Measurements from ENCODE around the gene TFPI. TPM values are rescaled to one million over a fixed set of nuclear protein-coding genes. Genes with fewer than 3 reads are reported as not detected.
A peak's percentile ranks its signal among the peaks of the same experiment; 100 is the strongest.

Gene TFPI
- total and polyA plus RNA-seq, 2 donors: 16.1 to 33.4 TPM

GRCh38 chr2:187504312-187504921 lies 49.8 kb downstream of the TFPI start:
- 14% methylated on average over 6 of the region's 6 CpGs for WGBS
- Histone ChIP-seq H3K27ac (ENCODE audit: low read depth in 1 of 2, low read length in 1 of 2) (no peak overlapping the region), H3K36me3 (ENCODE audit: control insufficient read depth in 2 of 2, insufficient read depth in 2 of 2, low read length in 1 of 2) (no peaks in the 10 kb centered on the region), H3K27me3 (ENCODE audit: control insufficient read depth in 2 of 2, insufficient read depth in 1 of 2, low read length in 1 of 2) (no peaks in the 10 kb centered on the region), H3K4me3 (ENCODE audit: low read length in 2 of 2) (no peak overlapping the region), H3K4me1 (ENCODE audit: control insufficient read depth in 2 of 2, insufficient read depth in 2 of 2, low read length in 2 of 2) (no peaks in the 10 kb centered on the region), H3K9me3 (ENCODE audit: control insufficient read depth in 2 of 2, insufficient read depth in 1 of 2, low read length in 1 of 2) (no peaks in the 10 kb centered on the region)
- DNase-seq (ENCODE audit: low read depth in 6 of 9, low spot score in 9 of 9): no peak

DNA sequence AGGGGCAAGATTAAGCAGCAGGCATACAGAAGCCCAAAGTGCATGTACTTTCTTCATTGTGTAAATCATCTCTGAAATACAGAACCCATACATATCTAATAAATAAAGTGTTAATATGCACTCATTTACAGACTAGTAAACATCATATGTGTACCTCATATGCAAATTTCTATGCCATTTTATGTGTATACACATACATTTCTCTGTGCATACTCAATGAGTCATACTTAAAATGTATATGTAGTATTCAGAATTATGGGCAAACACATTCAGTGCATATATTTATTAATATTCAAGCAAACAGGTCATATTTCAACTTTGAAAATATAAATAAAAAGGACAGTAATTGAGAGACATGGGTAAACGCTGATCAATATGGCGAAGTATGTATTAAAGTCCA lies 50.5 kb downstream of the TFPI start:
- Histone ChIP-seq H3K36me3 (ENCODE audit: control insufficient read depth in 2 of 2, insufficient read depth in 2 of 2, low read length in 1 of 2) (no peaks in the 10 kb centered on the region), H3K27me3 (ENCODE audit: control insufficient read depth in 2 of 2, insufficient read depth in 1 of 2, low read length in 1 of 2) (no peaks in the 10 kb centered on the region), H3K27ac (ENCODE audit: low read depth in 1 of 2, low read length in 1 of 2) (no peak overlapping the region), H3K4me3 (ENCODE audit: low read length in 2 of 2) (no peak overlapping the region), H3K9me3 (ENCODE audit: control insufficient read depth in 2 of 2, insufficient read depth in 1 of 2, low read length in 1 of 2) (no peaks in the 10 kb centered on the region), H3K4me1 (ENCODE audit: control insufficient read depth in 2 of 2, insufficient read depth in 2 of 2, low read length in 2 of 2) (no peaks in the 10 kb centered on the region)
- no peak for DNase-seq (ENCODE audit: low read depth in 6 of 9, low spot score in 9 of 9)
- 71% methylated on average over 2 of the region's 2 CpGs for WGBS

DNA sequence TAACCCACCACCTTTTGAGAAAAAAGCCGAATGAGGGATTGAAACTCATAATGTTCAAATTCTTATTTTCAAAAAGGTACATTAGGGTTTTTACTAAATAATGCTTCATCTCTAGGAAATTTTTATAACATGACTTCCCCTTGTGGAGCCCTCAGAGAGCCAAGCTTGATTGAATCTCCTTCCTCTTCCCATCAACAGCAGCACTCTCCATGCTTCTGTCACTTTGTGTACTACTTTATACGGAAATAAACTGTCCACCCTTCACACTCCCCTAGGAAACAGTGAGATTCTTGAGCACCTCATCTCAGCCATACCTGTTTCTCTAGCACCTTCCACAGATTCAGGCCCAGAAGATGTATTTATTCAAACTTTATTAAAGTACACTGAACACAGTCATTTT lies 51.8 kb downstream of the TFPI start:
- Histone ChIP-seq H3K27me3 (ENCODE audit: control insufficient read depth in 2 of 2, insufficient read depth in 1 of 2, low read length in 1 of 2) (no peaks in the 10 kb centered on the region), H3K4me3 (ENCODE audit: low read length in 2 of 2) (no peak overlapping the region), H3K4me1 (ENCODE audit: control insufficient read depth in 2 of 2, insufficient read depth in 2 of 2, low read length in 2 of 2) (no peaks in the 10 kb centered on the region), H3K9me3 (ENCODE audit: control insufficient read depth in 2 of 2, insufficient read depth in 1 of 2, low read length in 1 of 2) (no peaks in the 10 kb centered on the region), H3K36me3 (ENCODE audit: control insufficient read depth in 2 of 2, insufficient read depth in 2 of 2, low read length in 1 of 2) (no peaks in the 10 kb centered on the region), H3K27ac (ENCODE audit: low read depth in 1 of 2, low read length in 1 of 2) (no peak overlapping the region)
- DNase-seq (ENCODE audit: low read depth in 6 of 9, low spot score in 9 of 9): no peak
- WGBS: 92% methylated on average over 2 of the region's 2 CpGs

DNA sequence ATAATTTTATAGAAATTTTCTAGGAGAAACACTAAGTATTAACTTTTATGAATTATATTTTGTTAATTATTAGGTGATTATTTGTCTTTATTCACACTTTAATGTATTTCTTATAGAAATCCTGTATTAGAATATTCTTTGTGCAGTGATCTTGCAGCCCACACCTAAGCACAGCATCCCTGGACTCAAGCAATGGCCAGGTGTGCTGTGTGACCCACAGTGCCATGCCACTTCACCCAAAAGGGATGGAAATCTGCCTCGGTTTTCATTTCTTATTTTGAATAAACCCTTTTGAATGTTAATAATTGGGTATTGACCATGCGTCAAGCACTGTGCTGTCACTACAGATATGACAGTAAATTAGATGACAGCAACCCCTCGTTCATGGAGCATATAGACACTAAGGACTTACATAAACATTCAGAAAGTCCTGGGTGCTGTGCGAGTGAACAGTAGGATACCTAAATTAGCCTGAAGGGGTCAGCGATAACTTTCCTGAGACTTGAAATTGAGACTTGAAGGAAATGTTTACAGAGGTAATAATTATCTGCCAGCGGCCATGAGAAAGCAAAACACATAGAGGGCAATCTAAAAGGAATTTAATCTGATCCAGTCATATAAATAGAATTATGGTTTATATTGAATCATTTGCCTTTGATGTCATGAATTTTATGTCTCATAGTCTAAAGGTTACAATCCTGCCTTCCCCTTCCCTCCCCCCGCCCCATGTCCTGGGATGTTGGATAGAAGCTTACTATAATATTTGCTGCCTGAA lies 53.5 kb downstream of the TFPI start:
- Histone ChIP-seq H3K36me3 (ENCODE audit: control insufficient read depth in 2 of 2, insufficient read depth in 2 of 2, low read length in 1 of 2) (no peaks in the 10 kb centered on the region), H3K9me3 (ENCODE audit: control insufficient read depth in 2 of 2, insufficient read depth in 1 of 2, low read length in 1 of 2) (no peaks in the 10 kb centered on the region), H3K27me3 (ENCODE audit: control insufficient read depth in 2 of 2, insufficient read depth in 1 of 2, low read length in 1 of 2) (no peaks in the 10 kb centered on the region), H3K4me1 (ENCODE audit: control insufficient read depth in 2 of 2, insufficient read depth in 2 of 2, low read length in 2 of 2) (no peaks in the 10 kb centered on the region), H3K27ac (ENCODE audit: low read depth in 1 of 2, low read length in 1 of 2) (no peak overlapping the region), H3K4me3 (ENCODE audit: low read length in 2 of 2) (no peak overlapping the region)
- WGBS: 93% methylated on average over 7 of the region's 7 CpGs
- DNase-seq (ENCODE audit: low read depth in 6 of 9, low spot score in 9 of 9): no peak

- Histone ChIP-seq H3K27me3 (ENCODE audit: control insufficient read depth in 2 of 2, insufficient read depth in 1 of 2, low read length in 1 of 2) (no peaks in the 10 kb centered on the region), H3K36me3 (ENCODE audit: control insufficient read depth in 2 of 2, insufficient read depth in 2 of 2, low read length in 1 of 2) (no peaks in the 10 kb centered on the region), H3K4me1 (ENCODE audit: control insufficient read depth in 2 of 2, insufficient read depth in 2 of 2, low read length in 2 of 2) (no peaks in the 10 kb centered on the region), H3K9me3 (ENCODE audit: control insufficient read depth in 2 of 2, insufficient read depth in 1 of 2, low read length in 1 of 2) (no peaks in the 10 kb centered on the region), H3K27ac (ENCODE audit: low read depth in 1 of 2, low read length in 1 of 2) (no peak overlapping the region), H3K4me3 (ENCODE audit: low read length in 2 of 2) (no peak overlapping the region)
- 48% methylated on average over 2 of the region's 2 CpGs for WGBS
- peak in 8 of 9 donors; percentile 19 to 69 (median 44) for DNase-seq (ENCODE audit: low read depth in 6 of 9, low spot score in 9 of 9)
Measured at GRCh38 chr2:187499941-187500532, 54.2 kb downstream of the TFPI start.

- Histone ChIP-seq H3K4me1 (ENCODE audit: control insufficient read depth in 2 of 2, insufficient read depth in 2 of 2, low read length in 2 of 2) (no peaks in the 10 kb centered on the region), H3K27ac (ENCODE audit: low read depth in 1 of 2, low read length in 1 of 2) (no peak overlapping the region), H3K36me3 (ENCODE audit: control insufficient read depth in 2 of 2, insufficient read depth in 2 of 2, low read length in 1 of 2) (no peaks in the 10 kb centered on the region), H3K27me3 (ENCODE audit: control insufficient read depth in 2 of 2, insufficient read depth in 1 of 2, low read length in 1 of 2) (no peaks in the 10 kb centered on the region), H3K4me3 (ENCODE audit: low read length in 2 of 2) (no peak overlapping the region), H3K9me3 (ENCODE audit: control insufficient read depth in 2 of 2, insufficient read depth in 1 of 2, low read length in 1 of 2) (peaks cover 0 to 4% of the 10 kb centered on the region in 2 donors)
- no peak for DNase-seq (ENCODE audit: low read depth in 6 of 9, low spot score in 9 of 9)
- WGBS: 73% methylated on average over 1 of the region's 1 CpG
Measured at GRCh38 chr2:187497858-187498463, 56.3 kb downstream of the TFPI start.

DNA sequence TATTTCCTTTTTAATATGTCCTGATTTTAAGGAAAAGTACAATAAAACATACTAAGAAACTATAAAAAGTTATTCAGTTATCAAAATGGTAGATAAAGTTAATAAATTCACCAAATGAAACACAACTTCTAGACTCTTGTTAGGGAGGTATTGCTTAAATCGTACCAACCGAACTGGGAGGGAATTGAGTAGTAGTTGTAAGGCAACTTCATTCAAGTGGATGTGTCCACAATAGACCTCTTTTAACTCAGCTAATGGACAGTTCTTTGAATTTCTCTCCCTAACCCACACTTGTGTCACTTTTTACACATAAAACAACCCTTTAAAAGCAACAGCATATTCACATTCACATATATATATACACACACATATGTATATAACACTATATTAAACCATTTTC lies 57.1 kb downstream of the TFPI start:
- Histone ChIP-seq H3K9me3 (ENCODE audit: control insufficient read depth in 2 of 2, insufficient read depth in 1 of 2, low read length in 1 of 2) (peaks cover 0 to 4% of the 10 kb centered on the region in 2 donors), H3K4me1 (ENCODE audit: control insufficient read depth in 2 of 2, insufficient read depth in 2 of 2, low read length in 2 of 2) (no peaks in the 10 kb centered on the region), H3K27me3 (ENCODE audit: control insufficient read depth in 2 of 2, insufficient read depth in 1 of 2, low read length in 1 of 2) (no peaks in the 10 kb centered on the region), H3K4me3 (ENCODE audit: low read length in 2 of 2) (no peak overlapping the region), H3K27ac (ENCODE audit: low read depth in 1 of 2, low read length in 1 of 2) (no peak overlapping the region), H3K36me3 (ENCODE audit: control insufficient read depth in 2 of 2, insufficient read depth in 2 of 2, low read length in 1 of 2) (no peaks in the 10 kb centered on the region)
- WGBS: 98% methylated on average over 2 of the region's 2 CpGs
- DNase-seq (ENCODE audit: low read depth in 6 of 9, low spot score in 9 of 9): no peak

- no peak overlapping the region for H3K27ac ChIP-seq (ENCODE audit: low read depth in 1 of 2, low read length in 1 of 2)
- H3K9me3 ChIP-seq (ENCODE audit: control insufficient read depth in 2 of 2, insufficient read depth in 1 of 2, low read length in 1 of 2): peaks cover 0 to 4% of the 10 kb centered on the region in 2 donors
- H3K27me3 ChIP-seq (ENCODE audit: control insufficient read depth in 2 of 2, insufficient read depth in 1 of 2, low read length in 1 of 2): no peaks in the 10 kb centered on the region
- WGBS: 96% methylated on average over 1 of the region's 1 CpG
- no peaks in the 10 kb centered on the region for H3K36me3 ChIP-seq (ENCODE audit: control insufficient read depth in 2 of 2, insufficient read depth in 2 of 2, low read length in 1 of 2)
- H3K4me1 ChIP-seq (ENCODE audit: control insufficient read depth in 2 of 2, insufficient read depth in 2 of 2, low read length in 2 of 2): no peaks in the 10 kb centered on the region
- DNase-seq (ENCODE audit: low read depth in 6 of 9, low spot score in 9 of 9): no peak
- H3K4me3 ChIP-seq (ENCODE audit: low read length in 2 of 2): no peak overlapping the region
Measured at GRCh38 chr2:187495324-187495723, 58.9 kb downstream of the TFPI start.
